Upper lobe of right lung (tissue), 1 donor: Measurements from ENCODE around the gene MEGF11. TPM values are rescaled to one million over a fixed set of nuclear protein-coding genes. Genes with fewer than 3 reads are reported as not detected.
"Not testable (repeated sequence)": the region's sequence is repeated elsewhere in the genome, so short reads cannot be mapped to it uniquely, and the experiment has no call there.

Source experiments
- ATAC-seq: fragments of 200-7000 bp; cut with Tn5 transposase; one replicate; pipeline ENCODE4 v1.9.1; 2020; ENCODE audit warnings: mild to moderate bottlenecking, moderate library complexity
- DNase-seq: peaks from one replicate; pipeline ENCODE4 v3.0.0-alpha.2; 2020
- H3K27ac ChIP-seq: fragments of 200-600 bp; one replicate; pipeline ENCODE4 v1.8.0; 2022
- H3K27me3 ChIP-seq: fragments of 200-600 bp; one replicate; pipeline ENCODE4 v1.8.0; 2022; ENCODE audit warnings: mild to moderate bottlenecking
- H3K36me3 ChIP-seq: fragments of 200-600 bp; one replicate; pipeline ENCODE4 v1.8.0; 2022
- H3K4me1 ChIP-seq: fragments of 200-600 bp; one replicate; pipeline ENCODE4 v1.8.0; 2022
- H3K4me3 ChIP-seq: fragments of 200-600 bp; one replicate; pipeline ENCODE4 v1.8.0; 2022; ENCODE audit warnings: mild to moderate bottlenecking
- H3K9me3 ChIP-seq: fragments of 200-600 bp; one replicate; pipeline ENCODE4 v1.8.0; 2022
- intact Hi-C: fragments of 100-400 bp; cut with DNase I; formaldehyde crosslinking; loops from one replicate; pipeline ENCODE4 v1.11.0; 2022
- total RNA-seq: library from RNA; stranded (reverse); fragmentation: NEBNext Ultra II Directional; extraction: Animal tissue kit (Norgen Biotek cat#: 25700); gene quantifications from one replicate; pipeline ENCODE4 v1.2.1, GENCODE V29; 2021
- TF ChIP-seq, protein P1 (sequence below): fragments of 200-600 bp; IDR thresholded peaks from one replicate; pipeline ENCODE4 v1.8.0; 2022; ENCODE audit warnings: antibody characterized with exemption
- donor health status: DM: no; HTN: yes; CAD: no; lungs with severe emphysema.

MEGF11 gene
- total RNA-seq, 1 donor from 2014 or later: 3.0 TPM

DNA sequence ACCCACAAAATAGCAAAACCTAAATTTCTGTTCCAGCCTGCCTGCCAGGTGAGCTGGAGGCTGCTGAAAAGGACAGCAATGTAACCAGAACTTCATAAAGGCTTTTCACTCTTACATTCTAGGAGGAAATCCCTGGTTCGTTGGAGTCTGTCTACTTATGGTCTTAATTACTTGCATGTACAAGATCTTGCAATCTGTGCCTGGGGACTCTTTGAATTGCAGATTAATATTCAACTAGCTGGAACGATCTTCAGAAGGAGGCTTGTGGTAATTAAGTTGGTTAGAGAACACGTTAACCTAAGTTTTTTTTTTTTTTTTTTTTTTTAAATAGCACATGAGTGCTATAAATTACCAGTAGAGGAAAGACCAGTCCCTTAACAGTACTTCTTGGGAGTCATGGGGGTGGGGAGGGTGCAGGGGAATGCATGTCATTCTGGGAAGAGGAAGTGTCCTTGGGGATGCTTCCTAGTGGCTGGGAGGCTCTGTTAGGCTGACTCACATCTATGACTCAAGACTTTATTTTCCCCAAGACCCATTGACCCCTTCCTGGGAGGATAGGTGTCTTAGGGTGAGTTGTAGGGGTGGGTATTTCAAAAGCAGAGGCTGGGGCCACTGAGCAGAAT, 244.5 kb downstream of the MEGF11 start:
- Histone ChIP-seq H3K9me3 (no peaks in the 10 kb centered on the region), H3K4me1 (no peaks in the 10 kb centered on the region), H3K27ac (no peak overlapping the region), H3K36me3 (no peaks in the 10 kb centered on the region), H3K4me3 (no peak overlapping the region), H3K27me3 (peaks cover 3% of the 10 kb centered on the region)
- ATAC-seq: peak; percentile 51
- intact Hi-C loops: no loop called here
- DNase-seq: no peak
- TF ChIP-seq, protein P1, sequence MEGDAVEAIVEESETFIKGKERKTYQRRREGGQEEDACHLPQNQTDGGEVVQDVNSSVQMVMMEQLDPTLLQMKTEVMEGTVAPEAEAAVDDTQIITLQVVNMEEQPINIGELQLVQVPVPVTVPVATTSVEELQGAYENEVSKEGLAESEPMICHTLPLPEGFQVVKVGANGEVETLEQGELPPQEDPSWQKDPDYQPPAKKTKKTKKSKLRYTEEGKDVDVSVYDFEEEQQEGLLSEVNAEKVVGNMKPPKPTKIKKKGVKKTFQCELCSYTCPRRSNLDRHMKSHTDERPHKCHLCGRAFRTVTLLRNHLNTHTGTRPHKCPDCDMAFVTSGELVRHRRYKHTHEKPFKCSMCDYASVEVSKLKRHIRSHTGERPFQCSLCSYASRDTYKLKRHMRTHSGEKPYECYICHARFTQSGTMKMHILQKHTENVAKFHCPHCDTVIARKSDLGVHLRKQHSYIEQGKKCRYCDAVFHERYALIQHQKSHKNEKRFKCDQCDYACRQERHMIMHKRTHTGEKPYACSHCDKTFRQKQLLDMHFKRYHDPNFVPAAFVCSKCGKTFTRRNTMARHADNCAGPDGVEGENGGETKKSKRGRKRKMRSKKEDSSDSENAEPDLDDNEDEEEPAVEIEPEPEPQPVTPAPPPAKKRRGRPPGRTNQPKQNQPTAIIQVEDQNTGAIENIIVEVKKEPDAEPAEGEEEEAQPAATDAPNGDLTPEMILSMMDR: no peak

DNA sequence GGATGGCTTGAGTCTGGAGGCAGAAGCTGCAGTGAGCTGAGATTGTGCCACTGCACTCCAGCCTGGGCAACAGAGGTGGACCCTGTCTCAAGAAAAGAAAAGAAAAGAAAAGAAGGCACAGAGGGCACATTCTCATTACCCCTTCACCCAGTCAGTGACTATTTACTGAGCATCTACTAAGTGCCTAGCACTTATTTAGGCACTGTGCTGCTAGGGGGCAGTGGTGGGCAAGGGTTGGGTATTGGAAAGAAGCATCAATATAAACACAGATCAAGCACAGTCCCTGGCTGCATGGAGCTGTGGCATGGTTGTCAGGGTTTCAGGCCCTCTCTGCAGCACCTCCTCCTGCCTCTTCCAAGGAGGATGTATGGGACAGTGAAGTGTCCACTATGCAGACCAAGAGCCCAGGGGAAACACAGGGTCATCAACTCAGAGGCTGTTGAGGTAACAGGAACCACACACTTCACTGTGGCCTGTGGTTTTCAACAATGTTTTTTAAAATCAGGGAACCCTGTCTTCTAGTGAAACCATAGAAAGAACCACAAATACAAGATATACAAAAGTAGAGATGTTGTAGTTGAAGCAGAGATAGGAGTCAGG, 245.8 kb downstream of the MEGF11 start:
- Histone ChIP-seq H3K9me3 (no peaks in the 10 kb centered on the region), H3K36me3 (no peaks in the 10 kb centered on the region), H3K4me1 (no peaks in the 10 kb centered on the region), H3K27me3 (peaks cover 3% of the 10 kb centered on the region), H3K4me3 (no peak overlapping the region), H3K27ac (no peak overlapping the region)
- TF ChIP-seq, protein P1: no peak
- ATAC-seq (no peak), DNase-seq (no peak)
- intact Hi-C loops: no loop called here

DNA sequence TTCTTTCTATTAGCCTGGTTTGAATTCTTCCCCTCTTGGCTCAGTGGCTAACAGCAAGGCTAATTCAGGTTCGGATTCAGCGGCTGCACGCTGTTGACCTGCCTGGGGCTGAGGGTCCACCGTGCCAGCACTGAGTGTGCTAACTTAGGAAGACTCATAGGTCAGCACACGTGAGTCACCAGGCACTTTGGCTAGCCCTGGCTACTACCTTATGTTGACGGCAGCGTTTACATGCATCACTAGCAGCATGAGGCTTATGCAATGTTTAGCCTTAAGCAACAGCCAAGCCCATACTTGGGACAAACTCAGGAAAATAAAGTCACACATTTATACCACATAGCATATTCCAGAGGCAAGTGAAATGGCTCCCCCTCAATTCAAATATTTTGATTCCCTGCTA, 246.6 kb downstream of the MEGF11 start:
- H3K4me3 ChIP-seq: no peak overlapping the region
- no peaks in the 10 kb centered on the region for H3K9me3 ChIP-seq
- H3K27ac ChIP-seq: no peak overlapping the region
- DNase-seq (no peak), ATAC-seq (no peak)
- H3K27me3 ChIP-seq: peaks cover 8% of the 10 kb centered on the region
- TF ChIP-seq, protein P1: no peak
- no peaks in the 10 kb centered on the region for H3K36me3 ChIP-seq
- no peaks in the 10 kb centered on the region for H3K4me1 ChIP-seq
- intact Hi-C loops: no loop called here

DNA sequence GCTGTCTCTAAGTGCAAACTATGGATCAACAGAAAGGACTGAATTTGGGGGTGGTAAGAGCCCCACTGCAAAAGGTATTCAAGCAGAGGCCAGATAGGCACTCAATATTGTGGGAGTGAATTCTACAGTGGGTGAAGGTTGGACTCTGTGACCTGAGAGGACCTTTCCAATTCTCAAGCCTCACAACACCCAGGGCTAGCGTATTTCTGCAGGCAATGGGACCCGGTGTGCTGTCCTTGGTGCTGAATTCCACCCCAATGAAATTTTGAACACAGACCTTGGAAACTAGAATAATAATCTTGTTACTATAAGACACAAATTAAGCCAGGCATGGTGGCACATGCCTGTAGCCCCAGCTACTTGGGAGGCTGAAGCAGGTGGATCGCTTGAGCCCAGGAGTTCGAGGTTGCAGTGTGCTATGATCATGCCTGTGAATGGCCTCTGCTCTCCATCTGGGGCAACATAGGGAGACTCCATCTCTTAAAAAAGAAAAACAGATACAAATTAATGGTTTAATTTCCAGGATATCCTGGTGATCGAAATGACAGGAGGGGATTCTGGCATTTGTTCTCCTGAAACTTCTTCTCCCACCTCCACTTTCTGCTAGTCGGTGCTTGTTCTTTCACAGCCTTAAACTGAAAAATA, 248.8 kb downstream of the MEGF11 start:
- TF ChIP-seq, protein P1: no peak
- no peaks in the 10 kb centered on the region for H3K4me1 ChIP-seq
- H3K27me3 ChIP-seq: peaks cover 8% of the 10 kb centered on the region
- H3K27ac ChIP-seq: no peak overlapping the region
- DNase-seq: no peak
- peak; percentile 21 for ATAC-seq
- H3K4me3 ChIP-seq: no peak overlapping the region
- no peaks in the 10 kb centered on the region for H3K9me3 ChIP-seq
- H3K36me3 ChIP-seq: no peaks in the 10 kb centered on the region
- intact Hi-C loops: no loop called here

DNA sequence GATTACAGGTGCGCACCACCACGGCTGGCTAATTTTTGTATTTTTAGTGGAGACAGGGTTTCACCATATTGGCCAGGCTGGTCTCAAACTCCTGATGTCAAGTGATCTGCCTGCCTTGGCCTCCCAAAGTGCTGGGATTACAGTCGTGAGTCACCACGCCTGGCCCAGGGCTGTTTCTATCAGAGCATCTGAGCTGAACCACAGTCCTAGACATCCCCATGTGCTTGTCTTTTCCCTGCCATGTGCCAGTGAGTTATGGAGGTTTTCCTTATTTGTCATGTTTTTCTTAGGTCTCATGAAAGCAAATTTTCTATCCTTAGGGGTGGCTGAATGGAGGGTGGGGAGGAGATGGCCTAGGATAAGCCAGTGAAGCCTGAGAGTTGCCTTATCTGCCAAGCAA, 250.4 kb downstream of the MEGF11 start:
- ATAC-seq, H3K27me3 ChIP-seq, DNase-seq, H3K9me3 ChIP-seq, H3K36me3 ChIP-seq, H3K4me3 ChIP-seq, H3K27ac ChIP-seq, intact Hi-C loops, H3K4me1 ChIP-seq: not testable (repeated sequence)

DNA sequence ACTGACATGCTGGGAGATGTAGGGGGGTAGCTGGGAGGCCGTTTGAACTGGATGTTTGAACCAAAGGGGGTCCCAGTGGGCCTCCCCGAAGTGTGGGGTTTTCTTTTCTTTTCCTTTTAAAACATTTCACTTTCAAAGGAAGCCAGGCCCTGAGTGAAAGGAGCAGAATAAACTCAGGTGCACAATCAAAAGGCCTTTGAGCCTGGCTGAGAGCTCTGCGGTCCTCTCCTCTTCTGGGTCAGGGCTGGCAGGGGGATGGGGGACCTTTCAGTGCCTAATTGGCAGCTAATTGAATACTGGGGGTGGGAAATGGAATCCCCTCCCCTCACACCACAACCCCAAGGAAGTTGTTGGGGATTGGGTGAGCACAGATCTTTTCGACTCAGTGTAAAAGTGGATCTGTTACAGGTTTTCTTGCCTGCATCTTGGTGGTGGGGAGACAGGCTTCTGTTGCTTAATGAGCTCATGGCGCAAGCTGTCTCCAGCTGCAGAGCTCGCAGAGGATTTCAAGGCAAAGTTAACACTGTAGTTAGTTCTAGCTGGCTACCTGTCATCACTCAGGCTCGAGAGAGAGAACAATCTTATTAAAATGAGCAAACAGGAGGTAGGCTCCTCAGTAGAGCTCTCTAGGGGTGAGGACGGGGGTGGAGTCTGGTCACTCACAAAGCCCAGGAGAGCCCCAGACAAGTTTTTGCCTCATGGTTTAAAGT, 251.7 kb downstream of the MEGF11 start:
- TF ChIP-seq, protein P1: no peak
- Histone ChIP-seq H3K36me3 (no peaks in the 10 kb centered on the region), H3K27me3 (peaks cover 8% of the 10 kb centered on the region), H3K4me1 (no peaks in the 10 kb centered on the region), H3K4me3 (no peak overlapping the region), H3K27ac (no peak overlapping the region), H3K9me3 (no peaks in the 10 kb centered on the region)
- ATAC-seq (no peak), DNase-seq (no peak)
- intact Hi-C loops: no loop called here
